Amniotic stem cell (primary cell): ENCODE measurements around the gene PRIMA1.

Source experiments
- DNase-seq: peaks from one replicate; lab custom pipeline; 2025; lab: John Stamatoyannopoulos, UW

The PRIMA1 gene

DNA sequence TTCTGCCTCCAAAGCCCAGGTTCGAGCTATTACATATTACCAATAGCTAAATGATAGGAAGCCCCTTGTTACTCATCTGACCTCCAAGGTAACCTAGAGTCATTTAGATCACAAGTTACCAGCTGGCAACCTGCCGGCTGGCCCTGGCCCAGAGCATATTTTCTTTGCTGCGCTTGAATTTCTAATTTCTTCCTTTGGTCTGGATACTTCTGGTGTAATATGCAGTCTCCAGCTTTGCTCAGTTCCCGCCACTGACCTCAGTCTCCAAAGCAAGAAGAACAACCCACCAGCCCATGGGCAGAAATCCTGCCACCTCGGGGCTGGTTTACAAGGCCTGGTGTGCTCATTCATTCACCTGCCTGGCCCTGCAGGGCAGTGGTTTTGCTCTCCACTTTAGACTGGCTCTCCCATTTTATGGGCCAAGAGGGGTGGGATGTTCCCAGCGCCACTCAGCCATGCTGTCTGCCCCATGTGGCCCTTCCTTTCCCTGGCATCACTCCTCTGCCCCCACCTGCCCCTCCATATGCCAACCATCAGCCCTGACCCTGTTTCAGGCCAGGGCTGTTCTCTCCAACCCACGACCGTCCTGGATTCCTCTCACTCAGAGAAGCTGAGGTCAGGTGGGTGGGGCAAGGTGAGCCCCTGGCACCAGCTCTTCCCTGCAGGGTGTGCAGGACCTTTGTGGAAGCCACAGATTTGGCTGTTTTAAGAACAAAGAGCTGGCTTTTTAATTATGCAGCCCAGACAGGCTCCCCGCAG lies 76.0 kb downstream of the PRIMA1 start:
- no peak for DNase-seq

DNA sequence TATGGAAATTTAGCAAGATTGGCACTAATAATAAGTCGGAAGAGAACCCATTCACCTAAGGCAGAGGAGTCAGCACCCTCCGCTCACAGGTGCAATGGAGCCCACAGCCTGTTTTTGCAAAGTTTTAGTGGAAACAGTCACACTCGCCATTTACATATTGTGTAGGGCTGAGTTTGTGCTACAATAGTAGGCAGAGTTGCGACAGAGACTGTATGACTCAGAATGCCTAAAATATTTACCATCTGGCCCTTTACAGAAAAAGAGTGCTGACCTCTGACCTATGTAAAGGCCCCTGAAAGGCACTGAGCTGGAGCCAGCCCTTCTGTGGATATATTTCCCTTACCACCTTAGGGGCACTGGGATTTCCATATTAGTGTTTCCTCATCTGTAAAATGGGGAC lies 79.0 kb downstream of the PRIMA1 start:
- no peak for DNase-seq

DNA sequence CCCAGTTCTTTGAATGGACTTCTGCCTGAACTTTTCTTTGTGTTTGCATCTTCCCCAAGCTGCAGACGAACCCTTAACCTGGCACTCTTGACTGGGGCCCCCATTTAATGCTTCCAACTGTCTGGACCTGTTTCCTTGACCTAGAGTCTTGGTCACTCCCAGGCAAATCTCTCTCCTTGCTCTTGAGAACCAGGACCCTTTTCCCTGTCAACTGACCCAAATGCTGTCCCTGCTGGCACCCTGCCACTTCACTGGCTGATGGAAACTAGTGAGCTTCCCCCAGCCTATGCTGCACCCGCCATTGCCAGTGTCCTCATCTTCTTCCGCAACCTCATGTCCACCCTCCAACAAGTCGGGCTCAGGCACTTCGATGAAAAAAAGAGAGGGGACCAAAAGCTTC lies 79.5 kb downstream of the PRIMA1 start:
- no peak for DNase-seq

DNA sequence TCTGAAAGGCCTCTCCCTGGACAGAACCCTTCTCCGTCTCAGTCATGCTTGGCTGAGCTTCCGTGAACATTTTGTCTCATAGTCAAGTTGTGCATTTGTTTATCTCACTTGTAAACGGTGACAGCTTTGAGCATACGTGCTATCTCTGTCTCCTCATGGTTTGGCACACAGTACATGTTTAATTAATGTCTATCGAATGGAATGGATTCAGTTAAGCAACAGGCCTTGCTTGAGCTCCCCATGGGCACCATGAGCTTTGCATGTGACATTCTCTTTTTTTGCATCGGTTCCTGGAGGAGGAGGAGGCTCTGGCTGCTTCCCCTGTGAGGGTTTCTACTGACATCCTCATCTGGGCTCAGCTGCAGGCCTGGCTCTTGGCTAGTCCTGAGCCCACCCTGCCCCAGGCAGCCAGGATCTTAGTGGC lies 80.0 kb downstream of the PRIMA1 start:
- no peak for DNase-seq

DNA sequence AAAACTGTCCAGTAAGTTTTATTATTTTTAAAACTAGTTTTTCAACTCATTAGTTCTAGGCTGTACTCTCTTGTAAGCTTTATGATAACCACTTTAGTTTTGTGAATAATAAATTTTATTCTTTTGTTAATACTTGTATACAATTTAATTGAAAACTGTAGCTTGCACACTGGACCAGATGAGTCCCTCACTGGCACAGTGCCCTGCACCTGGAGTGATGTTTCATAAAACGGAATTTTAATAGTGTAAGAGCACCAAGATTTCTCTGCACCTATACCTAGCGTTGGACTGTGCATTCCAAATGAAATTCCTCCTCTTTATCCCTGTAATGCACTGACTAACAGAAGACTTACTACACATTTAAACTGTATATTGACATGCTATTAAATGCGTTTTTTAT lies 80.8 kb downstream of the PRIMA1 start:
- DNase-seq = no peak

DNA sequence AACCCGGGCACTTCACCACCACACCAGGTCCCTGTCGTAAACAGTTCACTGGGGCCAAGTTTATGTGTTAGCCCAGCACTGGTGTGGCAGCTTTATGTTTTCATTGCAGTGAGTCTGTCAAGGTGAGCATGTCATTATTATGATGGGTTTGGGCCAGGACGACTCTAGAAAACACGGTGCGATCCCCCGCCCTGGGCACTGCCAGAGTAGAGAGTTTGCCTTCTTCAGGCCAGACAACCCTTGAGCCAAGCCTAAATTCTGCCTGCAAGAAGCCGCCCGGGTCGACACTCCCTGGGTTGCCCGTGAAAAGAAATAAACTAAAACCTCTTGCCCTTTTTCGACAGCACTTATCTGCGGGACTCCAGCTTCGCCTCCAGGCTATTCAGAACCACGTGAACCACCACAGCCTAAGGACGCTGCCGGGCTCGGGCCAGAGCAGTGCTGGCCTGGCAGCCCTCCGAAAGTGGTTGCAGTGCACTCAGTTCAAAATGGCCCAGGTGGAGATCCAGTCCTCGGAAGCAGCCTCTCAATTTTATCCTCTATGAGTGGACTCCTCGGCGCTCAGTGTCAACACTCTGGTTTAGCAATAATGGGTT lies 81.8 kb downstream of the PRIMA1 start:
- no peak for DNase-seq

DNA sequence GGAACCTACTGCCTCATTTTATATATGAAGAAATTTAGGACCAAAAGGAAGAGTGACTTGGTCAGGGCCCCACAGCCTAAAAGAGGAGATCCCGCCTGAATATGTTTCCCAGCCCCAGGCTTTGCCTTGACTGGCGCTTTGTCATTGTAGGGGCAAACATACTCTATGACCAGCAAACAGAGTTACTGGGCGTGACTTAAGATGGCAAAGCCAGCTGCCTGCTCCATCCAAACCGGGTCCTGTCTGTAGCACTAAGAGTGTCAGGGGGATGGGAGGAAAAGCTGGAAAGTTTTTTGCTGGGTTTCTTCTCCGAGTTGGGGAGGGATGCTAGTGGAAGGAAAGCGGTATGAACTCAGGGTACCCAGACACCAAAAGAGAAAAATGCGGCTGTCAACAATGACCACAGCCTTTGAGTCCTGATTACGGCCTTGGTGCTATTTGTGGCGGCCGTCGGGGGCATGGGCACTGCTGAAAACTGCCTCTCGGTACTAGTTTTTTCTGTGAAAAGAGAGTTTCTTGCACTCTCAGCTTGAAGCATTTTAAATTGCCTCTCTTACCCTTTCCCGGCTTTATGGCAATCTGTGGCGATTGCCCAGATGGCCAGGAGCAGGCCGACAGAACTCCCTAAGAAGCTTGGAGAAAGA lies 82.7 kb downstream of the PRIMA1 start:
- no peak for DNase-seq

DNA sequence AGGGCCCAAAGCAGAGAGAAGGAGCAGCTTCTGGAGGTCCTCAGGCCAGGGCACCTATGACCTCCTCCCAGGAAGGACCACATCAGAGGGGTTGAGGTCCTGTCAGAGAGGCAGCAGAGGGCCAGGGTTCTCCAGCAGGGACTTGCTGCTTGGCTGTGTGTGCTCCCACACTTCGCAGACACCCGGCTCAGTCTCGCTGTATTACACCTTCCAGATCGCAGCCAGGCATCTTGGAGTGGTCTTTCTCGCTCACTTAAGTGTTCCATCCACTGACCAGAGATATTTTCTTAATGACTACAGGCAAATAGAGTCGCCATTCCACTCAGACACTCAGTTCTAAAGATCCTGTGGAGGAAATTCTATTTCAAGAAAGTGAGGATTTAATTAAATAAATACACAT lies 84.3 kb downstream of the PRIMA1 start:
- no peak for DNase-seq

DNA sequence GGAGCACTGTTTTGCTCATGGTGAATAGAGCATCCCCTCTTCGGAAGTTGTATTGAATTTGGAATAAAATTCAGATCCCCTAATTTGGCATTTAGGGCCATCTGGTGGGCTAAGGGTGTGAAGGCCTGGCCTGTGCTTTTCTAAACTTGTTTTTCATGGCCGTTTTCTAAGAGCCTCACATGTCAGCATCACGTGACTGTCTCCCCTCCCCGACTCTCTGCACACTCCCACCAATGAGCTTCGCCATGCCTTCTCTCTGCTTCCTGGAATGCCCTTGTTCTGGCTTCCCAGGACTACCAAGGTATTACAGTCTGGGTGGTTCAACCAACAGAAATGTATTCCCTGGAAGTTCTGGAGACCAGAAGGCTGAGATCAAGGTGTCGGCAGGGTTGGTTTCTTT lies 85.3 kb downstream of the PRIMA1 start:
- DNase-seq = no peak

DNA sequence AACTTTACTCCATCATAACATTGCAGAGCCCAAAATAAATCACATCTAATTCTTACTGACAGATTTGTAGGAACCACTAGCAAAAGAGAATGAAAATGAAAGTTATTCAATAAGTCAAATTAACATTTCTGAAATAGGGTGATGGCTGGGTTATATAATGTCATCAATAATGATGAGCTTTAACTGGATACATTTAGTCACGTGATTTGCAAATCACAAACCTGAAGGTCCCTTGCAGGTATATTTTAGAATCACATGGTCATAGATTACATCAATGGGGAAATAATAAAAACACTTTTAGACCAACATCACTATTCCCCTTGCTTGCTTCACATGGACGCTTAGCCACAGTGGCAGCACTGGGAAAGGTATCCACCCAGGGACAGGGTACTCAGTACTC lies 86.7 kb downstream of the PRIMA1 start:
- no peak for DNase-seq

DNA sequence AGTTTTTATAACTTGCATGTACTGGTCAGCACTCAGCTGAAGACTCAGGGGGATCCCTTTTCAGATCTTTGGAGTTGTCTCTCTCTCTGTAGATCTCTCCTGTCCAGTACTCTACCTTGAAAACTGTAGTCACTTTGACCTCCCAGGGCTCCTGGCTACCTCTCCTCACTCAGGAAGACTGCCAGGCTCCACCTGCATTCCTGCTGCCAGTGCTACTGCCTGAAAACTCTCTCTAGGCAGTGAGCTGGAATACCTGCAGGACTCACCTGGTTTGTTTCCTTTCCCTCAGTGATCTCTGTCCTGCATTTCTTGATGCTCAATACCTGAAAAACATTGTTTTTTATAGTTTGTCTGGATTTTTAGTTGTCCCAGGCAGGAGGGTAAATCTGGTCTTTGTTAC lies 87.4 kb downstream of the PRIMA1 start:
- no peak for DNase-seq

DNA sequence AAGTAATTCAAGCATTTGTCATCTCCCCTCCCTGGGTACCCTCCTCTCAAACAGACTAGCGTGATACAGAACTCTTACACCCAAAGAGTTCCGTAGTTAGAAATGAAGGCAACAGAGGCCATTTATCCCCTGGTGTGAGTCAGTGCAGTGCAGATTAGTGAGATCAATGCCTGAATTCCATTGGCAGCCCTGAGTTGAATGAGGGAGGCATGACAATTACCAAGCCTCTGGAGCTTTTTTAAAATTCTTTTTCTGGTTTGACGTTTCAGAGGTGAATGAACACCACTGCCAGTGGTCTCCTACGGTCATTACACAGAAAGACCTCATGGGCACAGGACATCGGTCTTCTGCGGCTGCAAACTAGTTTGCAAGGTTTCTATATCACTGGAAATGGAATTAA lies 94.4 kb downstream of the PRIMA1 start:
- DNase-seq = no peak

DNA sequence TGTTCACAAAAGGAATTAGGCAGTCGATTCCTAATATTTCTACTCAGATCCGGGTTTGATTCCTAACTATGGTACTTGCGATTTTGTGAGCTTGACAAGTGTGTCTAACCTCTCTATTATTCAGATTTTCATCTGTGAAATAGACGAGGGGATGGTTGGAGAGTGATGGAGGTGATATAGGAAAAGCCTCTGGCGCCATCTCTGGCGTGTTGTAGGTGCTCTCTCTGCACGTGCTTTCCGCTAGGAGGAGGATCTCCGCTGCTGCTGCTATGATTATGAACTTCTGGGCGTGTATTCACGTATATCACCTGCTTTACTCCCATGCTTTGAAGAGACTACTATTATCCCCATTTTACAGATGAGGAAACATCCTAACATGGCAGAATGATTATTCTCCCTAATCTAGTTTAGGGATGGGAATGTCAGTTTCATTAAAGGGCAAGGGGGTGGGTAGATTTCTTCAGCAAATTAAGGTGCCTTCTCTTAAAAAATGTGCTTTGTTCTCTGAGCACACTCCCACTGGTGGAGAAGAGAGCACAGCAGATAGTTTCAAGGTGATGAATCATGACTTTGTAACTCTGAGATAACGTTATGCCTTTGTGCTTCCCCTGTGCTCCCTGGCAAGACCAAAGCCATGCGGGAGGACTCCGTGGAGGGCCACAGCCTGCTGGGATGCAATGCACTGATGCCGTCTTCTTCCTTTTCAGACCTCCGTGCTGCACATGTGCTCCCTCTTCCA lies 97.1 kb downstream of the PRIMA1 start:
- DNase-seq = no peak

DNA sequence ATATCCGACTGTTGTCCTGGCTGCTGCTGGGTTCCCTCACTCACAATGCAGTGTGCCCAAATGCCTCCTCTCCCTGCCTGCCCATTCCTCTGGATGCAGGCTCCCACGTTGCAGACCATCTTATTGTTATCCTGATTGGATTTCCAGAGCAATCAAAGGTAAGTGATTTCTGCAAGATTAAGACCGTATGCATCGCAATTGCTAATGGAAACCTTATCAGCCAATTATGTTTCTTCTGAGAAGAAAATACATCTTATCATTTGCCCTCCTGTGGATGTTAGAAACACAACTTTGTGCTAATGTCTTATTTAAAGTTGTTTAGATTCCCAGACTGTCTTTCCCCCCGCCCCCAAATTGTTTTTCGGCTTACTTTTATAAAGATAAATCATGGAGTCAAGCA lies 98.1 kb downstream of the PRIMA1 start:
- no peak for DNase-seq

DNA sequence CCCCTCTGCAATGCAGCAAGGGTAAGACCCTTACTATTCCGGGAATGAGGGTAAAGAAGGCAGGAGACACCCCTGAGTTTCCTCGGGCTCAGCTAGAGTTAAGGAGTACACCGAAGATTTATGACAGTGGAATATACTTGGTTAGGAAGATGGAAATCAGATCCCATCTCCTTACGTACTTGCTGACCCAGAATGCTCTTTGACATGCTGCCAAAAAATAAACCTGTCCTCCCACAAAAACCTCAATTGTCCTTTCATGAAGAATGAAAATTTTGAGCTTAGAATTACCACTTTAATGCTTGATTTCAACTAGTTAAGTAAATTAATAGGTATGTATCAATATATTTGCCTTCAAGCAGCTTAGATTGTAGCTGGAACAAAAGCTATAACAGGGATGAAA lies 99.5 kb downstream of the PRIMA1 start:
- DNase-seq = no peak

DNA sequence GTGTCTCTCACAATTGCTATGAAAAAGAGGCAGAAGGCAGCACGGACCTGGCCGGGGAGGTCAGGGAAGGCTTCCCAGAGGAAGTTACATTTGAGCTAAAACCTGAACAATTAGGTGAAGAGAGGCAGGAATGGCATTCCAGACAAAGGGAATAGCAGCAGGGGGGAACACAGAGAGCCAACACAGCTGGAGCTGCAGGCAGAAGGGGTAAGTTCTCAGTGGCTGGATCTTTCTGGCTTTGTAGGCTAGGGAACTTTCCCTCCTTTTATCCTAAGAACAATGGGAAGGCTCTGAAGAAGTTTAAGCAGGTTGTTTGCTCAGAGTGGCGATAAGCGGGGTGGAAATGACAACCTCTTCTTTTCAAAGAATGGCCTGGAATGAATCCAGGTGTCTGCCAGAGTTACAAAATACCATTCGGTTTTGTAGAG lies 100.0 kb downstream of the PRIMA1 start:
- DNase-seq = no peak

DNA sequence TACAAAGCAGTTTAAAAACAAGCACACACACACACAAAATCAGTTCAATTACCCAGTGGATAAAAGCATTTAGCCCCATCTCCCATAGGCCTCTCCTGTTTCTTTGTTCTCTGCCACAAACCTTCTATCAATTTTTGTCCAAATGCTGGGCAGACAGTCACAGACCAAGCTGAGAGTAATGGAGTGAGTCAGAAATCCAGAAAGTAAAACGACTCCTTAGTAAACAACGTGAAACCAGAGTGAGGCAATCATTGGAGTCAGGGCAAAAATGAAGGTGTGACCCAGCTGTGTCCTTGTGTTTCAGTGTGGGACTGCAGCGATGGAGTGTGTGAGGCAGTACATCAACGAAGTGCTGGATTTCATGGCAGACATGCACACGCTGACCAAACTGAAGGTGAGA lies 102.0 kb downstream of the PRIMA1 start:
- DNase-seq = no peak

DNA sequence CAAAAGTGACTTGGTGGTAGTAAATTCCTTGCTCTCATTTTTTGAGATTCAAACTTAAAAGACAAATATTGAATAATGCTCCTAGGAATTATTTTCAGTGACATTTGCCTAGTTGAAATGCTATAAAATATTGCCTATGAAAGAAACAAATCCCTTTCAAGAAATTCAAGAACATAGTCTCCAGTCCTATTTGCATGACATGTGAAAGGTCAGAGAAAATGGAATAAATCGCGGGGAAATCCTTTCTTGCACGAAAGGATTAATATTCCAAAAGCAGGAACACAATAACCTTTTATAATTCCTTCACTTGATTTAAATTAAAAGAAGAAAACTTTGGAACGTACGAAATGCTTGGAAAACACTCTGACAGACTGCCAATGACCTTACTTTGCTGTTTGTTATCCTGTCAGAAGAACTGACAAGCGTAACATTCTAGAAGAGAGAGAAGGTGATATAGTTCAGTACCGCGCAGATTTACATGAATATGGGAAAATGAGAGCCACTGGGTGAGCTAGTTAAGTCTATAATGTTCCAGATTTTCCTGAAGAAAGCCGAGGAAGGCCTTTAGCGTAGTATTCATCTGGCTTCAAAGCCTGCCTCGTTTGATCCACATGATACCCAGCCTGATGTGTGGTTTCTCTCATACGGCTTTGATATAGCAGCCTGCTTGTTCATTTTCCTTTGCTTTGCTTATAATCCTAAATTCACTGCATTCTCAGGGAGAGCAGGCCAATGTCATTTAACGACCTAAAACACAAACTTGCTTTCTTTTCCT lies 103.0 kb downstream of the PRIMA1 start:
- no peak for DNase-seq

DNA sequence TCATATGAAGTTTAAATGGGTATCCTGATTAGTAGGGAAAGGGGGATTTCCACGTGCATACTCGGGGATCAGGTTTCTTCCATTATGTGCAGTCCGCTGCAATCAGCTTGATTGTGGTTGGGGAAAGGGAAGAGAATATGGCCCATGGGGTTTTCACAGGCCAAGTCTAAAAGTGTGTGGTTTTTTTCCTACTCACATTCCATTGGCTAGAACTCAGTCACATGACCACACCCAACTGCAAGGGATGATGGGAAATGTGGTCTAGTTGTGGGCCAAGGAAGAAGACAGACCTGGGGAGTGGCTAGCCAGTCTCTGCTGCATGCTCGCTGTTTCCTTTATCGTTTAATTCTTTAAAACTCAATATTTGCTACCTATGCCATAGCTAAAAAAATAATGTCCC lies 105.1 kb downstream of the PRIMA1 start:
- DNase-seq = no peak

DNA sequence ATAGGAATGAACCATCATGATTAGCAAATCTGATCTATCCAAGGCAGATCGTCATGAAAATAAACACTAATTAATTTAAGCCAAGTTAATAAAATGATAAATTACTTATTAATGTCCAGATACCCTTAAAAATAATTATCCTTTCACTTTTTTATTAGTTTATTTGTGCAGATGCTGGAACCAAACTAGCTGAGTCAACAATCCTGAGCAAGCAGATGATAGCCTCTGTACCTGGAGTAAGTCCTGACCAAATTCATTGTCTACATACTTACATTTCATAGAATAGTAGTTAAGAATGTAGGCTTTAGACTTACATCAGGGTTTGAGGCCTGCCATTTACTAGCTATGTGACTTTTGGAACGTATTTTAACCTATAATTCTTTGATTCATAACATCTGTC lies 105.8 kb downstream of the PRIMA1 start:
- DNase-seq = no peak

DNA sequence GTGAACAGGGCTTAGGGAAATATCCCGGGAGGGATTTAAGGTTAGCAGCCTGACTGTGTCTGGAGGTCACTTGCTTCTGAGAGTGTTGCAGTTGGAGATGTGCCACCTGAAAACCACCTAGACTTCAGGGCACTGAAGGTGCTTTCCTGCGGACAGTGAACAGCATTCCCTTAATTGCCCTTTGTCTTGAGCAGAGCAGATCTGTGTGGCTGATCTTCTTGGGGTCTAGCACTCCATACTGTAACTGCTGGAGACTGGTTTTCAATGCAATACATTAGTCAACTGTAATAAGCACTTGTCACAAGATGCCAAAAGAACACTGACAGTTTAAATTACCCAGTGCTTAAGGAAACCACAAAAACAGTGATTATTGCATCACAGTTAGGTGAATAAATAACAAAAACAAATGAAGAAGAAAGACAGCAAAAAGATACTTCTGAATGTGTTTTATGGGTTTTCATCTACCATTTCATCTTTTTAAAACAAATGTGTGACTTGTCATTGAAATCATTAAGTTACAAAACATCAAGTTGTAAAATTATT lies 111.8 kb downstream of the PRIMA1 start:
- DNase-seq = no peak

DNA sequence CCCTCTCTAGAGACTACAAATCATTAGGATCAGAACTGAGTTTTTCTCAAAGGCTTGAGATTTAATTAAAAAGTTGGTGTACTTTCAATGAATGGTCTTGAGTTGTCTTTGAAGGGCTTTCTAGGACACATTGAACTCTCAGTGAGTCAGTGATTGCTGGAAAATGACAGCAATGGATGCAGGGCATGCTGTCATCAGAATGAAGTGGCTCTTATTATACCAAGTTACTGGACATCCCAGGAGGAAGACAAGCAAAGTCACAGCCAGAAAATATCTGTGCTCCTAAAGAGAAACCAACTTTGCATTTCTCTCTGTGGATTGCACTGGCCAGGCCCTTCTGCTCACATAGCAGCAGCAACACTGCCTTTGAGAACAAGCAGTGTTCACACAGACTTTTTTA lies 112.6 kb downstream of the PRIMA1 start:
- DNase-seq = no peak
